Osteoblast (primary cell): ENCODE data around the gene NME4. TPM values are rescaled to one million over a fixed set of nuclear protein-coding genes. Genes with fewer than 3 reads are reported as not detected.
"Not testable (repeated sequence)": the region's sequence is repeated elsewhere in the genome, so short reads cannot be mapped to it uniquely, and the experiment has no call there.

Experiments
- DNase-seq: peaks from one replicate; pipeline ENCODE4 v3.0.0; 2011; ENCODE audit warnings: low spot score, mixed read lengths; ENCODE audit not compliant: insufficient read length; ENCODE audit errors: missing footprints
- H2AFZ ChIP-seq: 2 replicates; pipeline ENCODE4 v1.6.0; 2011; ENCODE audit warnings: mild to moderate bottlenecking, low read length
- H3K27ac ChIP-seq: 2 replicates; pipeline ENCODE4 v1.5.1; 2011; ENCODE audit warnings: mild to moderate bottlenecking, low read depth, low read length, moderate library complexity
- H3K27me3 ChIP-seq: 2 replicates; pipeline ENCODE4 v1.6.0; 2012; ENCODE audit warnings: mild to moderate bottlenecking, control low read depth, inconsistent platforms, low read length, moderate library complexity; ENCODE audit not compliant: insufficient read depth
- H3K36me3 ChIP-seq: 2 replicates; pipeline ENCODE4 v1.5.1; 2011; ENCODE audit warnings: mild to moderate bottlenecking, low read length, control low read depth, moderate library complexity; ENCODE audit not compliant: insufficient read depth
- H3K4me1 ChIP-seq: 2 replicates; pipeline ENCODE4 v1.5.1; 2011; ENCODE audit warnings: mild to moderate bottlenecking, low read length, control low read depth, moderate library complexity; ENCODE audit not compliant: insufficient read depth
- H3K4me2 ChIP-seq: 2 replicates; pipeline ENCODE4 v1.6.0; 2011; ENCODE audit warnings: mild to moderate bottlenecking, low read length; ENCODE audit not compliant: insufficient read depth
- H3K4me3 ChIP-seq: fragments of 200-600 bp; sonication (generic); 3 replicates; pipeline ENCODE4 v1.5.1; 2012; ENCODE audit warnings: mild to moderate bottlenecking, low read length, inconsistent platforms; ENCODE audit not compliant: insufficient read depth
- H3K79me2 ChIP-seq: 2 replicates; pipeline ENCODE4 v1.6.0; 2012; ENCODE audit warnings: mild to moderate bottlenecking, low read length, control low read depth, inconsistent platforms; ENCODE audit not compliant: insufficient read depth
- H3K9me3 ChIP-seq: 2 replicates; pipeline ENCODE4 v1.5.1; 2011; ENCODE audit warnings: low read depth, low read length, control low read depth
- H4K20me1 ChIP-seq: 2 replicates; pipeline ENCODE4 v1.6.0; 2012; ENCODE audit warnings: mild to moderate bottlenecking, low read length, control low read depth; ENCODE audit not compliant: insufficient read depth
- CTCF ChIP-seq: IDR thresholded peaks from 2 replicates; pipeline ENCODE4 v1.5.1; 2011; ENCODE audit warnings: mild to moderate bottlenecking, low read depth, low read length, moderate library complexity; ENCODE audit errors: extremely low read depth
- total RNA-seq: library from RNA; depleted of rRNA; stranded (reverse); fragments of >200 nt; gene quantifications from 2 replicates; pipeline ENCODE4 v1.2.3, GENCODE V29; 2012

The NME4 gene
- total RNA-seq, 1 donor, result 83.6 TPM

- H3K9me3 ChIP-seq, result no peaks in the 10 kb centered on the region
- no peak overlapping the region for H3K27ac ChIP-seq
- H3K4me3 ChIP-seq, result no peak overlapping the region
- H4K20me1 ChIP-seq, result peaks cover 15% of the 10 kb centered on the region
- H3K4me2 ChIP-seq, result no peak overlapping the region
- no peaks in the 10 kb centered on the region for H3K4me1 ChIP-seq
- peaks cover 27% of the 10 kb centered on the region for H3K36me3 ChIP-seq
- no peaks in the 10 kb centered on the region for H3K27me3 ChIP-seq
- H3K79me2 ChIP-seq, result peaks cover 28% of the 10 kb centered on the region
- no peak overlapping the region for H2AFZ ChIP-seq
- TF ChIP-seq CTCF, result no peak
- no peak for DNase-seq
Measured at GRCh38 chr16:375927-376816, 20.8 kb upstream of the NME4 start.

GRCh38 chr16:376817-377418, 20.1 kb upstream of the NME4 start:
- Histone ChIP-seq H3K4me1 (no peaks in the 10 kb centered on the region), H4K20me1 (peaks cover 15% of the 10 kb centered on the region), H3K27me3 (no peaks in the 10 kb centered on the region), H3K36me3 (peaks cover 22% of the 10 kb centered on the region), H3K27ac (no peak overlapping the region), H3K4me3 (no peak overlapping the region), H3K9me3 (no peaks in the 10 kb centered on the region), H3K4me2 (no peak overlapping the region), H3K79me2 (peaks cover 30% of the 10 kb centered on the region), H2AFZ (no peak overlapping the region)
- no peak for DNase-seq
- no peak for TF ChIP-seq CTCF

GRCh38 chr16:377419-377951, 19.5 kb upstream of the NME4 start:
- Histone ChIP-seq H3K4me1 (no peaks in the 10 kb centered on the region), H3K27ac (no peak overlapping the region), H3K27me3 (no peaks in the 10 kb centered on the region), H3K79me2 (peaks cover 30% of the 10 kb centered on the region), H3K9me3 (no peaks in the 10 kb centered on the region), H4K20me1 (peaks cover 15% of the 10 kb centered on the region), H3K4me3 (no peak overlapping the region), H3K36me3 (peaks cover 22% of the 10 kb centered on the region), H2AFZ (no peak overlapping the region), H3K4me2 (no peak overlapping the region)
- no peak for DNase-seq
- TF ChIP-seq CTCF, result no peak

- H3K27ac ChIP-seq, H2AFZ ChIP-seq, DNase-seq, H3K27me3 ChIP-seq, H3K4me3 ChIP-seq, H3K9me3 ChIP-seq, H3K4me2 ChIP-seq, H3K4me1 ChIP-seq: not testable (repeated sequence)
- Histone ChIP-seq H4K20me1 (peaks cover 15% of the 10 kb centered on the region), H3K79me2 (peaks cover 30% of the 10 kb centered on the region), H3K36me3 (peaks cover 22% of the 10 kb centered on the region)
Measured at GRCh38 chr16:378113-378820, 18.7 kb upstream of the NME4 start.
